Adrenal gland (tissue), 12 donors: ENCODE measurements around the gene THY1. TPM values are rescaled to one million over a fixed set of nuclear protein-coding genes. Genes with fewer than 3 reads are reported as not detected.
A peak's percentile ranks its signal among the peaks of the same experiment; 100 is the strongest.

ENCODE experiments used
- DNase-seq, 7 donors: peaks; one replicate each; pipeline ENCODE4 v3.0.0-alpha.2; 2019 to 2020
- H3K27ac ChIP-seq, 5 donors: fragments of 200-600 bp; sonication (generic) in 4 of 5; 1 replicate in 3 of 5; 2 replicates in 2 of 5; pipeline versions ENCODE4 v1.5.1 to v1.8.0; 2016 to 2020; ENCODE audit warnings: mild to moderate bottlenecking in 1 of 5
- H3K27me3 ChIP-seq: fragments of 200-600 bp; 2 replicates; pipeline ENCODE4 v1.8.0; 2021
- H3K36me3 ChIP-seq, 2 donors: fragments of 200-600 bp; replicated peaks in 1 of 2; 1 replicate in 1 of 2; 2 replicates in 1 of 2; pipeline versions ENCODE4 v1.5.1 to v1.8.0; 2018 to 2022
- H3K4me1 ChIP-seq, 2 donors: fragments of 200-600 bp; replicated peaks in 1 of 2; 1 replicate in 1 of 2; 2 replicates in 1 of 2; pipeline versions ENCODE4 v1.5.1 to v1.8.0; 2018 to 2021
- H3K4me3 ChIP-seq, 4 donors: fragments of 200-600 bp; sonication (generic) in 3 of 4; one replicate each; pipeline ENCODE4 v1.5.1; 2016 to 2018
- H3K9me3 ChIP-seq, 3 donors: fragments of 200-600 bp; sonication (generic) in 1 of 3; replicated peaks in 1 of 3; 1 replicate in 2 of 3; 2 replicates in 1 of 3; pipeline versions ENCODE4 v1.5.1 to v1.8.0; 2016 to 2021
- CTCF ChIP-seq, 6 experiments: fragments of 450-650 bp in 4 of 6; fragments of 200-600 bp in 2 of 6; sonication (generic) in 1 of 6; IDR thresholded peaks; 1 replicate in 5 of 6; 2 replicates in 1 of 6; pipeline versions ENCODE4 v1.5.1 to v1.8.0; 2016 to 2021; ENCODE audit warnings: antibody characterized with exemption in 6 of 6, mild to moderate bottlenecking in 2 of 6, moderate library complexity in 1 of 6
- POLR2A ChIP-seq, 2 donors: fragments of 450-650 bp; IDR thresholded peaks; one replicate each; pipeline ENCODE4 v1.6.1; 2017; ENCODE audit warnings: antibody characterized with exemption in 2 of 2, mild to moderate bottlenecking in 2 of 2, moderate library complexity in 1 of 2
- WGBS, 4 donors: extraction: QIAGEN DNeasy Blood & Tissue Kit in 2 of 4; methylation state at CpG; one replicate each; pipeline versions ENCODE4 v1.1.5 to v1.1.7; 2013 to 2017; 5-methylcytosine and 5-hydroxymethylcytosine counted together
- intact Hi-C, 2 donors: fragments of 100-400 bp; cut with DNase I; formaldehyde crosslinking; loops; one replicate each; pipeline versions ENCODE4 v1.14.1 to v1.15.0; 2022 to 2023
- polyA plus RNA-seq, 3 donors: library from polyadenylated mRNA; stranded (reverse); fragments of 200-250 nt in 2 of 3; fragments of 350-450 nt in 1 of 3; fragmentation: Illumina TruSeq in 1 of 3; extraction: RNeasy Lipid Tissue Mini Kit (QIAGEN cat#74804) in 1 of 3; gene quantifications; one replicate each; pipeline ENCODE4 v1.2.3, GENCODE V29; 2013 to 2014
- total RNA-seq, 9 donors: library from RNA; depleted of rRNA in 4 of 9; stranded (reverse); fragments of >200 nt in 4 of 9; fragments of 120-200 nt in 1 of 9; fragmentation: NEBNext Ultra II Directional in 1 of 9; extraction: Animal tissue kit (Norgen Biotek cat#: 25700) in 1 of 9; gene quantifications; one replicate each; pipeline versions ENCODE4 v1.1.0 to v1.2.4, GENCODE V29; 2013 to 2023
- donor health status: healthy with polysubstance abuse.
- donor health status: Bipolar disorder and iron deficiency.
- donor health status: DM: yes; HTN: yes; CAD: no.
- donor health status: DM: no; HTN: no; CAD: no.
- donor health status: DM: no; HTN: no; CAD: no.
- donor health status: DM: yes; HTN: yes; CAD: no.

Gene THY1
- total and polyA plus RNA-seq, 12 donors: 4.5 to 38.7 (median 18.2) TPM

DNA sequence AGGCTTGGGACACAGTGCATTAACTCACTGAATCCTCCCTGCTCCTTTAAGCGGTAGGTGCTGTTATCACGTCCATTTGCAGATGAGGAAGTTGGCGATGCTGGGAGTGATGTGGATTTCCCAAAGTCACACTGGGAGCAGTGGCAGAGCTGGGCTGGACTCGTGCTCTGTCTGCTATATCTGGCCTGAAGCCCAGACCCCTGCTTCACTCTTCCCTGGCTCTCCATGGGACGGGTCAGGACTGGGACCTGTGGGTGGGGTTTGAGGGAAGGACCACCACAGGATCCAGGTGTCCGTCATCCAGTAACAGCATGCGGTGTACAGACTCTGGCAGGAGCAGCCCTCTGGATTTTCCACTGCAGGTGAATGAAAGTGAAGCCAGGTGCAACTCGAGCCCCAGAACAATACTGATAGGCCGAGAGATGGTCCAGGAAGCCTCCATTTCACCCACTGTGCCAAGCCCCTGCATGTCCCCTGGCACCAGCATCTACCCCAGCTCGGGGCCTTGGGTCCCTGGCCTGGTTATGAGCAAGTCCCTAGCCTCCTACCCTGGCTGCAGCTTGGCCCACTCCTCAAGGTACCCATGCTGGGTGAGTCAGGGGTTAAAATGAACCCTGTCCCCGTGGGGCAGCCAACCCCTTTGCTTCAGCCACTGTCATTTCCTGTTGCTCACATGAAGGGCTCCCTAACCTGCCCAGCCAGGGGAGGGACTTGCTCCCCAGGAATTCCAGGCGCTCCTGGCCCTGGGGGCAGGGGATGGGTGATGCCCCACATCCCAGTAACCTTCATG lies 45.7 kb downstream of the THY1 start:
- intact Hi-C loops: loop anchor here in 1 of 2 donors (5.0 kb wide), 1 partner anchor 35 kb away; the partner anchor contains the start of gene C1QTNF5
- no peaks in the 10 kb centered on the region for H3K36me3 ChIP-seq
- H3K27me3 ChIP-seq: no peaks in the 10 kb centered on the region
- peak in 2 of 7 donors; percentile 21 to 41 for DNase-seq
- H3K9me3 ChIP-seq: no peaks in the 10 kb centered on the region
- TF ChIP-seq POLR2A (IDR thresholded peaks at IDR 0.05): no peak
- no peak for TF ChIP-seq CTCF (IDR thresholded peaks at IDR 0.05)
- H3K4me1 ChIP-seq: peaks cover 27 to 42% of the 10 kb centered on the region in 2 donors
- peak overlapping the region in 2 of 5 donors; percentile 29 to 91 for H3K27ac ChIP-seq
- WGBS, 4 donors: 62 to 71% (median 68%) methylated on average over 5 to 12 of the region's 12 CpGs
- no peak overlapping the region for H3K4me3 ChIP-seq

DNA sequence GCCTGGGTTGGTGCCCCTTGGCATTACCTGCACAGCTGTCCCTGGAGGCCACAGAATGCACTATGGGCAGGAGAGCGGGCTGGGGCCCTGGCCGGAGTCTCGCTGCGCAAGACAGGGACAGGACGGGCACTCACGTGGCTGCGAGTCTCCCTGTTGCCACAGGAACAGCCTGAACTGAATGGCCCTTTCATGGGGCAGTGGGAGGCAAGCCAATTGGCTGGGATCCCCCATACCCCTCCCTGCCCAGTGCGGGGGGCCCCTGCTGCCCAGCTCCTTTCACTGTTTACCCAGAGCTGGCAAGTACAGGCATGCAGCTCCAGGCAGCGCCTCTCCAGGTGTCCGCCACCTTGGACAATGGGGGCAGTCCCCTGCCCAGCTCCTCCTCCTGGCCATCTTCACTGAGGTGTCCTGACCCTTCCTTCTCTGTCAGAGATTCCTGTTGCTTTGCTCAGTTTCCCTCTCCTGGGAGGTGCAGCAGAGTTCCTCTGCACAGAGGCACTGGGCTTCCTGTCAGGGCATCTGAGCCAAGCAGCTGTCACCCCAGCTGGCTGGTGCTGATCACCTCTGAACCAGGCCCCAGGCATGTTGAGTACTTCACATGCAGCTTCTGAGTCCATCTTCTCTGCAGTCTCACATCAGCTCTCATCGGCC lies 46.6 kb downstream of the THY1 start:
- Histone ChIP-seq H3K9me3 (no peaks in the 10 kb centered on the region), H3K4me3 (no peak overlapping the region), H3K4me1 (peaks cover 24 to 46% of the 10 kb centered on the region in 2 donors), H3K27ac (peak overlapping the region; percentile 66 to 92 (median 88)), H3K36me3 (no peaks in the 10 kb centered on the region), H3K27me3 (no peaks in the 10 kb centered on the region)
- peak in 5 of 7 donors; percentile 34 to 79 (median 64) for DNase-seq
- 66 to 72% (median 69%) methylated on average over 7 to 11 of the region's 11 CpGs for WGBS, 4 donors
- no peak for TF ChIP-seq CTCF (IDR thresholded peaks at IDR 0.05)
- no peak for TF ChIP-seq POLR2A (IDR thresholded peaks at IDR 0.05)
- intact Hi-C loops: loop anchor here in 1 of 2 donors (5.0 kb wide), 1 partner anchor 34 kb away; the partner anchor contains the start of gene C1QTNF5

GRCh38 chr11:119375337-119376196 lies 47.4 kb downstream of the THY1 start:
- Histone ChIP-seq H3K4me3 (no peak overlapping the region), H3K9me3 (no peaks in the 10 kb centered on the region), H3K36me3 (no peaks in the 10 kb centered on the region), H3K4me1 (peaks cover 31 to 47% of the 10 kb centered on the region in 2 donors), H3K27ac (peak overlapping the region; percentile 66 to 92 (median 88)), H3K27me3 (no peaks in the 10 kb centered on the region)
- DNase-seq: peak; percentile 86 to 96 (median 92)
- TF ChIP-seq POLR2A (IDR thresholded peaks at IDR 0.05) (peak in 1 of 2 donors; percentile 69), CTCF (IDR thresholded peaks at IDR 0.05) (no peak)
- 45 to 50% (median 47%) methylated on average over 8 to 14 of the region's 14 CpGs for WGBS, 4 donors
- intact Hi-C loops: loop anchor here in 1 of 2 donors (5.0 kb wide), 1 partner anchor 33 kb away; the partner anchor contains the start of gene C1QTNF5
